MM.1S (cell line): Measurements from ENCODE around the gene TAF1D.

Experiments used
- DNase-seq: peaks from one replicate; pipeline ENCODE4 v3.0.0-alpha.2; 2015
- H2AFZ ChIP-seq: fragments of 300-600 bp; sonication (generic); 2 replicates; pipeline ENCODE4 v1.6.0; 2016; ENCODE audit warnings: antibody characterized with exemption, low read length
- H3F3A ChIP-seq: fragments of 300-600 bp; sonication (generic); 2 replicates; pipeline ENCODE4 v1.6.1; 2016; ENCODE audit warnings: mild to moderate bottlenecking, antibody characterized with exemption, low read length, moderate library complexity, mixed read lengths; ENCODE audit not compliant: insufficient read depth
- H3K27ac ChIP-seq: fragments of 300-600 bp; sonication (generic); 2 replicates; pipeline ENCODE4 v1.5.1; 2016; ENCODE audit warnings: mild to moderate bottlenecking, low read length
- H3K27me3 ChIP-seq: fragments of 300-600 bp; sonication (generic); replicated peaks from 2 replicates; pipeline ENCODE4 v1.6.0; 2016; ENCODE audit warnings: low read length; ENCODE audit not compliant: insufficient read depth
- H3K36me3 ChIP-seq: fragments of 300-600 bp; sonication (generic); replicated peaks from 2 replicates; pipeline ENCODE4 v1.6.1; 2016; ENCODE audit warnings: mild to moderate bottlenecking, low read length, mixed read lengths; ENCODE audit not compliant: insufficient read depth
- H3K4me1 ChIP-seq: fragments of 300-600 bp; sonication (generic); 2 replicates; pipeline ENCODE4 v1.6.1; 2016; ENCODE audit warnings: low read length, mixed read lengths
- H3K4me2 ChIP-seq: fragments of 300-600 bp; sonication (generic); 2 replicates; pipeline ENCODE4 v1.6.0; 2016; ENCODE audit warnings: low read depth, low read length
- H3K4me3 ChIP-seq: fragments of 300-600 bp; sonication (generic); 2 replicates; pipeline ENCODE4 v1.5.1; 2016; ENCODE audit warnings: low read length, mixed read lengths
- H3K79me2 ChIP-seq: fragments of 300-600 bp; sonication (generic); 2 replicates; pipeline ENCODE4 v1.6.1; 2016; ENCODE audit warnings: mixed run types, low read length, mixed read lengths
- H3K9ac ChIP-seq: fragments of 300-600 bp; sonication (generic); 2 replicates; pipeline ENCODE4 v1.6.1; 2016; ENCODE audit warnings: low read length, mixed read lengths
- H3K9me2 ChIP-seq: fragments of 300-600 bp; sonication (generic); replicated peaks from 2 replicates; pipeline ENCODE4 v1.6.1; 2016; ENCODE audit warnings: mild to moderate bottlenecking, low read length, mixed read lengths; ENCODE audit not compliant: insufficient read depth
- H3K9me3 ChIP-seq: fragments of 300-600 bp; sonication (generic); replicated peaks from 2 replicates; pipeline ENCODE4 v1.6.1; 2016; ENCODE audit warnings: mild to moderate bottlenecking, low read length, mixed read lengths; ENCODE audit not compliant: insufficient read depth
- H4K20me1 ChIP-seq: fragments of 300-600 bp; sonication (generic); 2 replicates; pipeline ENCODE4 v1.6.1; 2016; ENCODE audit warnings: mild to moderate bottlenecking, low read length, moderate library complexity, mixed read lengths; ENCODE audit not compliant: insufficient read depth
- EZH2 ChIP-seq: fragments of 300-600 bp; sonication (generic); optimal IDR thresholded peaks from 2 replicates; pipeline ENCODE3; 2017; ENCODE audit warnings: low read depth, mild to moderate bottlenecking, antibody characterized with exemption, low read length, mixed read lengths
- EZH2phosphoT487 ChIP-seq: fragments of 300-600 bp; sonication (generic); IDR thresholded peaks from 2 replicates; pipeline ENCODE4 v1.6.1; 2018; ENCODE audit warnings: antibody characterized with exemption, low read length
- TF ChIP-seq, protein P1 (sequence below): fragments of 300-600 bp; sonication (generic); IDR thresholded peaks from 2 replicates; pipeline ENCODE4 v1.5.1; 2016; ENCODE audit warnings: antibody characterized with exemption, low read length, mixed read lengths

The TAF1D gene

DNA sequence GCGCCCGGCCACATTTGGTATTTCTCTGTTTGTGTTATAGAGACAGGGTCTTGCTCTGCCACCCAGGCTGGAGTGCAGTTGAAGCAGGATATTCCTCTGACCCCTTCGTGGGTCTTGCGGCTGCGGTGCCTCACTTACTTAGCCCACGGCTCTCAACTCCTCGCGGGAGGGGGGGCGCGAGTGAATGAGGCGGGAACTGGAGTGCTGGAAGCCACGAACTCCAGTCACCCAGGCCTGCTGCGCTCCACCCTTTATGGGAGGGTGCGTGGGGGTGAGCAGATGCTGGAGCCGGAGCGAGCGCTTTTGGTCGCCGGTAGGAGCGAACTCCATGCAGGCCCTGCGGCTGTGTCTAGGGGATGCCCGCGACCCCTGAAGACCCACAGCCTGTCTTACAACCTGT is 2.0 kb upstream of the TAF1D start:
- Histone ChIP-seq H3K9ac (no peak overlapping the region), H3K4me2 (no peak overlapping the region), H3K36me3 (peaks cover 5% of the 10 kb centered on the region; the same call in 1 of the 2 replicates), H3K4me3 (no peak overlapping the region), H4K20me1 (peaks cover 12% of the 10 kb centered on the region; the same call in 1 of the 2 replicates), H3K9me2 (no peaks in the 10 kb centered on the region), H3K4me1 (0 out of 2 replicates have a peak, but pooled peaks cover 3% of the 10 kb centered on the region), H3K27ac (no peak overlapping the region), H2AFZ (no peak overlapping the region), H3K27me3 (no peaks in the 10 kb centered on the region), H3F3A (peaks cover 35% of the 10 kb centered on the region), H3K79me2 (peaks cover 50% of the 10 kb centered on the region), H3K9me3 (no peaks in the 10 kb centered on the region)
- no peak for DNase-seq
- TF ChIP-seq EZH2phosphoT487: no peak
- TF ChIP-seq, protein P1, sequence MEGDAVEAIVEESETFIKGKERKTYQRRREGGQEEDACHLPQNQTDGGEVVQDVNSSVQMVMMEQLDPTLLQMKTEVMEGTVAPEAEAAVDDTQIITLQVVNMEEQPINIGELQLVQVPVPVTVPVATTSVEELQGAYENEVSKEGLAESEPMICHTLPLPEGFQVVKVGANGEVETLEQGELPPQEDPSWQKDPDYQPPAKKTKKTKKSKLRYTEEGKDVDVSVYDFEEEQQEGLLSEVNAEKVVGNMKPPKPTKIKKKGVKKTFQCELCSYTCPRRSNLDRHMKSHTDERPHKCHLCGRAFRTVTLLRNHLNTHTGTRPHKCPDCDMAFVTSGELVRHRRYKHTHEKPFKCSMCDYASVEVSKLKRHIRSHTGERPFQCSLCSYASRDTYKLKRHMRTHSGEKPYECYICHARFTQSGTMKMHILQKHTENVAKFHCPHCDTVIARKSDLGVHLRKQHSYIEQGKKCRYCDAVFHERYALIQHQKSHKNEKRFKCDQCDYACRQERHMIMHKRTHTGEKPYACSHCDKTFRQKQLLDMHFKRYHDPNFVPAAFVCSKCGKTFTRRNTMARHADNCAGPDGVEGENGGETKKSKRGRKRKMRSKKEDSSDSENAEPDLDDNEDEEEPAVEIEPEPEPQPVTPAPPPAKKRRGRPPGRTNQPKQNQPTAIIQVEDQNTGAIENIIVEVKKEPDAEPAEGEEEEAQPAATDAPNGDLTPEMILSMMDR: no peak
- TF ChIP-seq EZH2: no peak

DNA sequence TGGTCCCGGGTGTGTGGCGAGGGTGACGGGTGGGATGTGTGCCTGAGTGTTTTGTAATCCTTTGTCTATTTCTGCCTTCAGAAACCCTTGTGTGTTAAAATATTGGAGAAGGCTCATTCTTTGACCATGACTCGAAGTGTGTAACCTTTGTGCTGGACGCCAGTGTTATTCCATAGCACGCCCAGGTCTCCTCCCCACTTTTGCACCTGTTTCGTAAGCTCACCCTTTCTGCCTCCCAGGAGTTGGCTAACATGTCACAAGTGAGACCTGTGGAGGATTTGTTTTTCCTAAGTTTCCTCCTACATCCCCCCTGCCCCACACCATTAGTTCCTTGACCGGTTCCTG is 559 bp upstream of the TAF1D start:
- peak overlapping the region; percentile 68 for H3K4me2 ChIP-seq
- peaks cover 64% of the 10 kb centered on the region for H3K79me2 ChIP-seq
- peaks cover 14% of the 10 kb centered on the region; the same call in 1 of the 2 replicates for H3K36me3 ChIP-seq
- H3K9me3 ChIP-seq: no peaks in the 10 kb centered on the region
- H3K9ac ChIP-seq: peak overlapping the region; percentile 99
- no peaks in the 10 kb centered on the region for H3K9me2 ChIP-seq
- no peaks in the 10 kb centered on the region for H3K27me3 ChIP-seq
- H3F3A ChIP-seq: peaks cover 49% of the 10 kb centered on the region
- TF ChIP-seq EZH2 (no peak), EZH2phosphoT487 (no peak)
- TF ChIP-seq, protein P1: no peak
- peak overlapping the region; percentile 78 for H2AFZ ChIP-seq
- peaks cover 26% of the 10 kb centered on the region; the same call in 1 of the 2 replicates for H4K20me1 ChIP-seq
- DNase-seq: peak; percentile 47
- H3K4me3 ChIP-seq: peak overlapping the region; percentile 96
- peaks cover 14% of the 10 kb centered on the region for H3K4me1 ChIP-seq
- peak overlapping the region; percentile 92 for H3K27ac ChIP-seq

DNA sequence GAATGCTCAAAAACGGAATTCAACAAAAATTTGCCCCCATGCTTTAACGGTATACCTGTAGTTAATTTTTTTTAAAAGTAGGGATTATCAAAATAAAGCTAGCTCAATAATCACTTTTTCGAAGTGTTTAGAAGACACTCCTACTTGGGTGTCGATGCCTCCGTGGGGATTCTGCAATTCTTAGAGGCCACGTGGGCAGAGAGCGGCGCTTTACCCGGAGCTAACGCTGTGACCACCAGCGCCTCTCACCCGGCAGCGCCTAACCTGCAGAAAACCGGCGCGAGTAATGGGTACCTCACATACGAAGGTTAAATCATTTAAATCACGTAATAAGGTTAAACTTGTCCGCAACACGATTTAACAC is 583 bp downstream of the TAF1D start:
- Histone ChIP-seq H3F3A (peaks cover 61% of the 10 kb centered on the region), H3K79me2 (peaks cover 76% of the 10 kb centered on the region), H3K4me3 (peak overlapping the region; percentile 96), H4K20me1 (peaks cover 36% of the 10 kb centered on the region; the same call in 1 of the 2 replicates), H3K4me2 (peak overlapping the region; percentile 88), H2AFZ (0 out of 2 replicates have a peak overlapping the region, but pooled peaks have one; percentile 26), H3K9me3 (no peaks in the 10 kb centered on the region), H3K4me1 (peaks cover 23% of the 10 kb centered on the region), H3K9ac (peak overlapping the region; percentile 99), H3K36me3 (peaks cover 26% of the 10 kb centered on the region; the same call in 1 of the 2 replicates), H3K27me3 (no peaks in the 10 kb centered on the region), H3K27ac (peak overlapping the region; percentile 92), H3K9me2 (no peaks in the 10 kb centered on the region)
- TF ChIP-seq, protein P1: no peak
- TF ChIP-seq EZH2: no peak
- no peak for TF ChIP-seq EZH2phosphoT487
- peak; percentile 66 for DNase-seq
